GM12878 (cell line): Measurements from ENCODE around the gene TTC33. TPM values are rescaled to one million over a fixed set of nuclear protein-coding genes. Genes with fewer than 3 reads are reported as not detected.

Experiments
- BCL11A ChIP-seq: IDR thresholded peaks from 2 replicates; pipeline ENCODE4 v1.6.1; 2011; ENCODE audit warnings: low read depth, low read length
- BCLAF1 ChIP-seq: fragments of 450-650 bp; IDR thresholded peaks from 2 replicates; pipeline ENCODE4 v1.6.1; 2017; ENCODE audit warnings: antibody characterized with exemption, mild to moderate bottlenecking, moderate library complexity
- CEBPB ChIP-seq, 2 experiments: fragments of 150-350 bp in 1 of 2; IDR thresholded peaks; 2 replicates each; pipeline ENCODE4 v1.6.1; 2012 to 2014; ENCODE audit warnings: low read depth in 2 of 2, low read length in 2 of 2, borderline replicate concordance in 1 of 2, inconsistent platforms in 1 of 2
- E2F4 ChIP-seq: IDR thresholded peaks from 2 replicates; pipeline ENCODE4 v1.6.1; 2012; ENCODE audit warnings: low read depth, low read length, improper control_type of control experiment
- EP300 ChIP-seq, 2 experiments: fragments of 150-350 bp in 1 of 2; IDR thresholded peaks; 2 replicates each; pipeline ENCODE4 v1.6.1; 2011 to 2012; ENCODE audit warnings: low read depth in 2 of 2, low read length in 2 of 2, borderline replicate concordance in 1 of 2, improper control_type of control experiment in 1 of 2, inconsistent platforms in 1 of 2; ENCODE audit not compliant: control insufficient read depth in 1 of 2
- ETV6 ChIP-seq, 2 experiments: fragments of 450-650 bp in 1 of 2; IDR thresholded peaks in 1 of 2; conservative IDR thresholded peaks in 1 of 2; 2 replicates each; pipeline ENCODE4 v1.6.1; 2014; ENCODE audit warnings: antibody characterized with exemption in 1 of 2, borderline replicate concordance in 1 of 2, low read depth in 1 of 2, mild to moderate bottlenecking in 1 of 2, moderate library complexity in 1 of 2
- FOXK2 ChIP-seq: fragments of 450-650 bp; IDR thresholded peaks from 2 replicates; pipeline ENCODE4 v1.6.1; 2017; ENCODE audit warnings: mild to moderate bottlenecking, moderate library complexity
- HCFC1 ChIP-seq: fragments of 150-350 bp; IDR thresholded peaks from 2 replicates; pipeline ENCODE4 v1.6.1; 2014; ENCODE audit warnings: low read length
- HDAC6 ChIP-seq: fragments of 200-600 bp; sonication (generic); IDR thresholded peaks from one replicate; pipeline ENCODE4 v1.8.0; 2017; ENCODE audit warnings: antibody characterized with exemption; ENCODE audit not compliant: unreplicated experiment
- HDGF ChIP-seq: fragments of 450-650 bp; IDR thresholded peaks from 2 replicates; pipeline ENCODE4 v1.6.1; 2016; ENCODE audit warnings: antibody characterized with exemption
- HSF1 ChIP-seq: fragments of 150-350 bp; IDR thresholded peaks from 2 replicates; pipeline ENCODE4 v1.6.1; 2014; ENCODE audit warnings: mild to moderate bottlenecking, low read depth, low read length
- IKZF1 ChIP-seq: fragments of 450-650 bp; conservative IDR thresholded peaks from 2 replicates; pipeline ENCODE4 v1.6.1; 2017; ENCODE audit warnings: antibody characterized with exemption, mild to moderate bottlenecking
- JUNB ChIP-seq: IDR thresholded peaks from 2 replicates; pipeline ENCODE4 v1.6.1; 2016; ENCODE audit warnings: antibody characterized with exemption, mild to moderate bottlenecking
- MXI1 ChIP-seq: fragments of 150-350 bp; IDR thresholded peaks from 2 replicates; pipeline ENCODE4 v1.6.1; 2011; ENCODE audit warnings: low read depth, mild to moderate bottlenecking, inconsistent platforms, low read length, improper control_type of control experiment
- MYB ChIP-seq: fragments of 150-350 bp; IDR thresholded peaks from 2 replicates; pipeline ENCODE4 v1.6.1; 2014; ENCODE audit warnings: mild to moderate bottlenecking, low read depth, low read length, borderline replicate concordance
- NBN ChIP-seq: fragments of 450-650 bp; IDR thresholded peaks from 2 replicates; pipeline ENCODE4 v1.6.1; 2016
- NR2F1 ChIP-seq: fragments of 450-650 bp; conservative IDR thresholded peaks from 2 replicates; pipeline ENCODE4 v1.6.1; 2017; ENCODE audit warnings: mild to moderate bottlenecking
- POLR2AphosphoS2 ChIP-seq: IDR thresholded peaks from 2 replicates; pipeline ENCODE4 v1.6.1; 2011; ENCODE audit warnings: low read depth, mild to moderate bottlenecking, low read length, improper control_type of control experiment, moderate library complexity
- RB1 ChIP-seq: fragments of 450-650 bp; formaldehyde crosslinking; IDR thresholded peaks from 2 replicates; pipeline ENCODE4 v1.6.1; 2017; ENCODE audit warnings: mild to moderate bottlenecking, borderline replicate concordance
- RBBP5 ChIP-seq: fragments of 200-600 bp; sonication (generic); conservative IDR thresholded peaks from 2 replicates; pipeline ENCODE4 v1.6.1; 2016
- RCOR1 ChIP-seq: conservative IDR thresholded peaks from 2 replicates; pipeline ENCODE4 v1.6.1; 2012; ENCODE audit warnings: low read depth, low read length, improper control_type of control experiment
- RFX5 ChIP-seq: IDR thresholded peaks from 2 replicates; pipeline ENCODE4 v1.6.1; 2011; ENCODE audit warnings: low read depth, low read length, improper control_type of control experiment
- SMAD1 ChIP-seq: fragments of 450-650 bp; IDR thresholded peaks from 2 replicates; pipeline ENCODE4 v1.6.1; 2018; ENCODE audit warnings: mild to moderate bottlenecking, low read depth; ENCODE audit not compliant: partially characterized antibody
- SMARCA5 ChIP-seq: fragments of 450-650 bp; IDR thresholded peaks from 2 replicates; pipeline ENCODE4 v1.6.1; 2017; ENCODE audit warnings: mild to moderate bottlenecking
- STAT3 ChIP-seq: IDR thresholded peaks from 2 replicates; pipeline ENCODE4 v1.6.1; 2011; ENCODE audit warnings: low read depth, low read length, improper control_type of control experiment
- SUZ12 ChIP-seq: fragments of 200-600 bp; sonication (generic); IDR thresholded peaks from one replicate; pipeline ENCODE4 v1.6.1; 2018; ENCODE audit warnings: antibody characterized with exemption, mild to moderate bottlenecking; ENCODE audit not compliant: unreplicated experiment
- USF2 ChIP-seq: IDR thresholded peaks from 2 replicates; pipeline ENCODE4 v1.6.1; 2011; ENCODE audit warnings: low read depth, low read length, improper control_type of control experiment, borderline replicate concordance
- ZZZ3 ChIP-seq: IDR thresholded peaks from 2 replicates; pipeline ENCODE4 v1.6.1; 2011; ENCODE audit warnings: low read depth; ENCODE audit not compliant: control insufficient read depth, insufficient read length
- polyA plus RNA-seq, 11 experiments: library from polyadenylated mRNA; depleted of rRNA in 4 of 11; unstranded in 6 of 11; stranded (reverse) in 5 of 11; fragments of >200 nt; fragmentation: Nextera tagmentation in 4 of 11; fragmentation: Illumina TruSeq in 1 of 11; extraction: Ambion mirVana in 4 of 11; extraction: Trizol in 1 of 11; gene quantifications; 1 replicate in 1 of 11; 2 replicates in 10 of 11; pipeline versions ENCODE4 v1.2.1 to v1.2.3, GENCODE V29; 2011 to 2016; ENCODE audit warnings: inconsistent platforms in 2 of 11, missing spikeins in 2 of 11, low read depth in 1 of 11
- total RNA-seq, 4 experiments: library from RNA; depleted of rRNA in 3 of 4; stranded (reverse); fragments of >200 nt in 3 of 4; fragmentation: Illumina TruSeq in 1 of 4; extraction: Trizol in 1 of 4; gene quantifications; 2 replicates each; pipeline versions ENCODE4 v1.2.1 to v1.2.3, GENCODE V29; 2013 to 2021

Gene TTC33
- total and polyA plus RNA-seq, 10 of the 15 experiments (the other 5 are each of a cell fraction or from before 2014, with no cell fraction given), result 7.9 to 22.3 (median 14.6) TPM

GRCh38 chr5:40484495-40484894 is 271.3 kb downstream of the TTC33 start (continued):
- no peak for TF ChIP-seq BCLAF1
- no peak for TF ChIP-seq SMARCA5
- no peak for TF ChIP-seq SMAD1
- no peak for TF ChIP-seq ZZZ3
- no peak for TF ChIP-seq MYB
- no peak for TF ChIP-seq RB1
- no peak for TF ChIP-seq NBN
- no peak for TF ChIP-seq SUZ12
- no peak for TF ChIP-seq E2F4
- TF ChIP-seq BCL11A, result no peak
- no peak for TF ChIP-seq HDGF
- TF ChIP-seq EP300 (IDR thresholded peaks at IDR 0.05; ENCODE audit: borderline replicate concordance in 1 of 2, control insufficient read depth in 1 of 2, low read depth in 2 of 2, low read length in 2 of 2), result 0 out of 4 replicates have a peak, but pooled peaks of 1 of the 2 experiments have one; percentile 15
- 0 out of 4 replicates have a peak, but pooled peaks of 1 of the 2 experiments have one; percentile 33 for TF ChIP-seq ETV6 (conservative IDR thresholded peaks at IDR 0.05 in 1 of 2, IDR thresholded peaks at IDR 0.05 in 1 of 2; ENCODE audit: borderline replicate concordance in 1 of 2, low read depth in 1 of 2)
- no peak for TF ChIP-seq STAT3
- no peak for TF ChIP-seq MXI1
- no peak for TF ChIP-seq HSF1
- TF ChIP-seq IKZF1, result peak; percentile 48
- no peak for TF ChIP-seq CEBPB (IDR thresholded peaks at IDR 0.05; ENCODE audit: borderline replicate concordance in 1 of 2, low read depth in 2 of 2, low read length in 2 of 2)
- TF ChIP-seq JUNB, result peak; percentile 51; the same call in 1 of the 2 replicates
- TF ChIP-seq RCOR1, result no peak
- TF ChIP-seq NR2F1, result no peak
- no peak for TF ChIP-seq HCFC1
- no peak for TF ChIP-seq FOXK2
- no peak for TF ChIP-seq USF2
- TF ChIP-seq RFX5, result no peak
- no peak for TF ChIP-seq HDAC6
- TF ChIP-seq POLR2AphosphoS2, result no peak
- TF ChIP-seq RBBP5, result no peak
